ENCODE measurements around the gene FKBP5.
"Not testable (repeated sequence)": the region's sequence is repeated elsewhere in the genome, so short reads cannot be mapped to it uniquely, and the experiment has no call there.

The FKBP5 gene

GRCh38 chr6:35607517-35608233 is 81.0 kb downstream of the FKBP5 start:
- FAIRE-seq = no peak

- no peak for FAIRE-seq
These were observed 83.1 kb downstream of the FKBP5 start for GRCh38 chr6:35605600-35605999.

GRCh38 chr6:35603326-35604202 is 85.2 kb downstream of the FKBP5 start:
- no peak for FAIRE-seq

- FAIRE-seq = no peak
These were observed 86.4 kb downstream of the FKBP5 start for GRCh38 chr6:35602133-35602946.

- FAIRE-seq = no peak
These were observed 87.2 kb downstream of the FKBP5 start for GRCh38 chr6:35601331-35602132.

- FAIRE-seq = no peak
These were observed 88.0 kb downstream of the FKBP5 start for GRCh38 chr6:35600659-35601125.

GRCh38 chr6:35599761-35600658 is 88.7 kb downstream of the FKBP5 start:
- FAIRE-seq = no peak

- not testable (repeated sequence) for FAIRE-seq
These were observed 90.1 kb downstream of the FKBP5 start for GRCh38 chr6:35598621-35599020.

GRCh38 chr6:35596448-35597442 is 92.0 kb downstream of the FKBP5 start:
- FAIRE-seq = no peak

GRCh38 chr6:35594503-35595186 is 94.1 kb downstream of the FKBP5 start:
- no peak for FAIRE-seq

- no peak for FAIRE-seq
These were observed 96.5 kb downstream of the FKBP5 start for GRCh38 chr6:35592178-35592577.

GRCh38 chr6:35590622-35591066 is 98.1 kb downstream of the FKBP5 start:
- no peak for FAIRE-seq

GRCh38 chr6:35589904-35590303 is 98.8 kb downstream of the FKBP5 start:
- no peak for FAIRE-seq

- FAIRE-seq = no peak
These were observed 99.4 kb downstream of the FKBP5 start for GRCh38 chr6:35589201-35589739.

GRCh38 chr6:35587167-35587566 is 101.5 kb downstream of the FKBP5 start:
- no peak for FAIRE-seq

- no peak for FAIRE-seq
These were observed 102.2 kb downstream of the FKBP5 start for GRCh38 chr6:35586542-35586941.

GRCh38 chr6:35585658-35586057 is 103.1 kb downstream of the FKBP5 start:
- no peak for FAIRE-seq

GRCh38 chr6:35583893-35584688 is 104.6 kb downstream of the FKBP5 start:
- peak; percentile 84 for FAIRE-seq
